Right lobe of liver (tissue), 4 donors: ENCODE data around the gene CPNE1.

Experiments
- POLR2A ChIP-seq: fragments of 450-650 bp; IDR thresholded peaks from one replicate; pipeline ENCODE4 v1.6.1; 2017; ENCODE audit warnings: antibody characterized with exemption, mild to moderate bottlenecking
- TF ChIP-seq, protein P1 (sequence below), 4 donors: fragments of 200-600 bp in 3 of 4; fragments of 450-650 bp in 1 of 4; IDR thresholded peaks; one replicate each; pipeline versions ENCODE4 v1.5.1 to v1.8.0; 2016 to 2022; ENCODE audit warnings: antibody characterized with exemption in 4 of 4, mild to moderate bottlenecking in 2 of 4
- donor health status: DM: no; HTN: no; CAD: no.
- donor health status: DM: no; HTN: no; CAD: no.
- donor health status: DM: no; HTN: yes; CAD: no.

DNA sequence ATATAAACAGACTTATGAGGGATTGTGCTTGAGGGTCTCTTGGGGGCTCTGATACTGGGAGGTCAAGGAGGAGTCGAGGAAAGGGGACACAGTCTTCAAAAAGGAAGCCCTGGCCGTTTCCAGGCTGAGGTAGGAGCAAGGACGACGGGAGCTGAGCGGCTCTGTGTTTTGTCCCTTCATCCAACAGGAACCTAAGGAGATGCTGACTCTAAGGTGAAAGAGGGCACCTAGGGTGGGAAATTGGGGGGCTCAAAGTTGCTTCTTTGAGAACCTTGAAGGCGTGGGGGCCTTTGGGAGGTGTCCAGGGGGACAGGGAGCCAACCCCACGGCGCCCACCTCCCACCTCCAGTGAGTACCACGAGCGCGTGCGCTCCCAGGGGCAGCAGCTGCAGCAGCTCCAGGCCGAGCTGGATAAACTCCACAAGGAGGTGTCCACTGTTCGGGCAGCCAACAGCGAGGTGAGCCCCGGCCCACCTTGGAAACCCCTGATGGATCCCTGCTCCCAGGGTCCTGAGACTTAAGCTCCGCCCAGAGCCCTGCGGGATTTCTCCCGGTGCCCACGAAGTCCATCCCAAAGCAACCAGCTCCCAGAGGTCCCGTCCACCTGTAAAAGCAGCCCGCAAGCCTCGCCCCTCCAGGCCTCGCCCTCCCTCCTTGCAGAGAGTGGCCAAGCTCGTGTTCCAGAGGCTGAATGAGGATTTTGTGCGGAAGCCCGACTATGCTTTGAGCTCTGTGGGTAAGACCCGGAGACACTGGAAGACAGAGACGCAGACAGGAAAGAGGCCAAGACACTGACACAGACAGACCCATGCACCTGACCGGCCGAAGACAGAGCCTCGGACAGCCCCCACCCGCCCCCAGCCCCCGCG, 46.2 kb downstream of the CPNE1 start:
- TF ChIP-seq, protein P1, sequence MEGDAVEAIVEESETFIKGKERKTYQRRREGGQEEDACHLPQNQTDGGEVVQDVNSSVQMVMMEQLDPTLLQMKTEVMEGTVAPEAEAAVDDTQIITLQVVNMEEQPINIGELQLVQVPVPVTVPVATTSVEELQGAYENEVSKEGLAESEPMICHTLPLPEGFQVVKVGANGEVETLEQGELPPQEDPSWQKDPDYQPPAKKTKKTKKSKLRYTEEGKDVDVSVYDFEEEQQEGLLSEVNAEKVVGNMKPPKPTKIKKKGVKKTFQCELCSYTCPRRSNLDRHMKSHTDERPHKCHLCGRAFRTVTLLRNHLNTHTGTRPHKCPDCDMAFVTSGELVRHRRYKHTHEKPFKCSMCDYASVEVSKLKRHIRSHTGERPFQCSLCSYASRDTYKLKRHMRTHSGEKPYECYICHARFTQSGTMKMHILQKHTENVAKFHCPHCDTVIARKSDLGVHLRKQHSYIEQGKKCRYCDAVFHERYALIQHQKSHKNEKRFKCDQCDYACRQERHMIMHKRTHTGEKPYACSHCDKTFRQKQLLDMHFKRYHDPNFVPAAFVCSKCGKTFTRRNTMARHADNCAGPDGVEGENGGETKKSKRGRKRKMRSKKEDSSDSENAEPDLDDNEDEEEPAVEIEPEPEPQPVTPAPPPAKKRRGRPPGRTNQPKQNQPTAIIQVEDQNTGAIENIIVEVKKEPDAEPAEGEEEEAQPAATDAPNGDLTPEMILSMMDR (IDR thresholded peaks at IDR 0.05) = no peak
- TF ChIP-seq POLR2A = no peak
